ENCODE results near the gene GNLY. TPM values are rescaled to one million over a fixed set of nuclear protein-coding genes. Genes with fewer than 3 reads are reported as not detected.

The GNLY gene
- total and polyA plus RNA-seq, 9 of the 15 experiments (the other 6 are each of a cell fraction or from before 2014, with no cell fraction given), result not detected

DNA sequence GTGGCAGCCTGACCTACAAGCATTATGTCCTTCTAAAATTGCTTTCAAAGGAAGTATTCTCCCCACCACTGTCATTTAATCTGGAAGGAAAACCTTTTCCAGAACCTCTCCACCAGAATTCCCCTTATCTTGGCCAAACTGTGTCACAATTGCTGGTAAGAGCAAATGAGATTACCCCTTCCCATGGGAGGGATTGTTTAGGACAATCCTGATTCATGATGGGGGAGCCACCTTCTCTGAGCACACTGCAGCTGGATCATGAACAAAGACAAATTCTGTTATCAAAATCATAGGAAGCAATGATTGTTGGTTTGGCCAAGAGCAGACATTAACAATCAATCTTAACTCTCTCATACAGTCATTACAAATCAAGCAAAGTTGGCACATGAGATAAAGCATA lies 41.5 kb downstream of the GNLY start (continued):
- TF ChIP-seq, protein P1, sequence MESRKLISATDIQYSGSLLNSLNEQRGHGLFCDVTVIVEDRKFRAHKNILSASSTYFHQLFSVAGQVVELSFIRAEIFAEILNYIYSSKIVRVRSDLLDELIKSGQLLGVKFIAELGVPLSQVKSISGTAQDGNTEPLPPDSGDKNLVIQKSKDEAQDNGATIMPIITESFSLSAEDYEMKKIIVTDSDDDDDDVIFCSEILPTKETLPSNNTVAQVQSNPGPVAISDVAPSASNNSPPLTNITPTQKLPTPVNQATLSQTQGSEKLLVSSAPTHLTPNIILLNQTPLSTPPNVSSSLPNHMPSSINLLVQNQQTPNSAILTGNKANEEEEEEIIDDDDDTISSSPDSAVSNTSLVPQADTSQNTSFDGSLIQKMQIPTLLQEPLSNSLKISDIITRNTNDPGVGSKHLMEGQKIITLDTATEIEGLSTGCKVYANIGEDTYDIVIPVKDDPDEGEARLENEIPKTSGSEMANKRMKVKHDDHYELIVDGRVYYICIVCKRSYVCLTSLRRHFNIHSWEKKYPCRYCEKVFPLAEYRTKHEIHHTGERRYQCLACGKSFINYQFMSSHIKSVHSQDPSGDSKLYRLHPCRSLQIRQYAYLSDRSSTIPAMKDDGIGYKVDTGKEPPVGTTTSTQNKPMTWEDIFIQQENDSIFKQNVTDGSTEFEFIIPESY (CRISPR knock-in tag; IDR thresholded peaks at IDR 0.05), result no peak

DNA sequence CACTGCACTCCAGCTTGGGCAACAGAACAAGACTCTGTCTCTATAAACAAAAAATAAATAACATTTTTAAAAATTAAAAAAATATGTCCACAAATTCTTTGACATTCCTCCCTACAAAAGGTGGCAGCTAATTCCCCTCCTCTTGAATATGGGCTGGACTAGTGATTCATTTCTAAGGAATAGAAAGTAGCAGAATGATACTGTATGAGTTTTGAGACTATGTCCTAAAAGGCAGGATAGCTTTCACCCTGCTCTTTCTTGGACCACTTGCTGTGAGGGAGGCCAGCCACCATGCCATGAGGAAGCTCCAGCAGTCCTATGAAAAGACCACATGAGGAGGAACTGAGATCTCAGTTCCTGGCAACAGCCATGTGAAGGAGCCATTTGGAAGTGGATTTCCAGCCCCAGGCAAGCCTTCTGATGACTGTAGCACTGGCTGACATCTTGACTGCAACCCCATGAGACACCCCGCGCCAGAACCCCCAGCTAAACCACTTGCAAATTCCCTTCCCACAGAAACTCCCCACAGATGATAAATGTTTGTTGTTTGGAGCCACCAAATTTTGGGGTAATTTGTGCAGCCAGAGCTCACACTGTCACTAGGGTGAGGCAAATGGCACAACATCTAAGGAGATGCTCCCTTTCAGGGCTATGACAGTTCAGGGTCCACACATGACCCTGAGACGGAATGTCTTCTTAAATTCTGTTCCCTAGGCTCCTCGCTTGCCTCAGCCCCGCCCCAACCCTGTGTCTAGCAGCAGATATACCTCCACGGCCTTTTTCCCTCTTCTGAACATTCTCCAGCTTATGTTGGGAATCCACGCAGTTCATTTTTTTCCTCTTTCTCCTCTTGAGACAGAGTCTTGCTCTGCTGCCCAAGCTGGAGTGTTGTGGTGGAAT lies 42.5 kb downstream of the GNLY start:
- H3K9ac ChIP-seq (ENCODE audit: insufficient read depth in 1 of 2, low read depth in 2 of 2, low read length in 2 of 2), result no peak overlapping the region
- no peaks in the 10 kb centered on the region for H3K9me3 ChIP-seq (replicated peaks; ENCODE audit: control insufficient read depth, insufficient read depth, low read depth, low read length)
- H3K27ac ChIP-seq (ENCODE audit: extremely low read depth, low read depth, low read length), result no peak overlapping the region
- ATAC-seq (no peak), DNase-seq (ENCODE audit: extremely low read depth in 1 of 4, low spot score in 3 of 4) (no peak), FAIRE-seq (no peak)
- peaks cover 0 to under 1% of the 10 kb centered on the region in 2 experiments; a peak in 2 of 5 replicates for H3K4me1 ChIP-seq (replicated peaks in 1 of 2; ENCODE audit: control insufficient read depth in 2 of 2, insufficient read depth in 2 of 2, low read length in 2 of 2)
- CTCF ChIA-PET (ENCODE audit: low intra/inter-chr PET ratio), result no interaction called here
- H3K4me3 ChIP-seq, result no peak overlapping the region
- in situ Hi-C loops (cut with MboI) (loop anchor here (5.0 kb wide), 1 partner anchor 76 kb away; no protein-coding TSS in a partner anchor), intact Hi-C loops (cut with micrococcal nuclease) (no loop called here)
- H3K9me1 ChIP-seq (ENCODE audit: control insufficient read depth, insufficient read depth, low read length), result no peaks in the 10 kb centered on the region
- H3K79me2 ChIP-seq (ENCODE audit: control insufficient read depth, insufficient read depth, low read length), result no peaks in the 10 kb centered on the region
- no peaks in the 10 kb centered on the region for H4K20me1 ChIP-seq (replicated peaks; ENCODE audit: control insufficient read depth, insufficient read depth, low read length)
- H2AFZ ChIP-seq (ENCODE audit: low read depth, low read length), result no peak overlapping the region
- POLR2A ChIA-PET, result interaction anchor here (0.6 kb wide), 2 partner anchors 15 to 73 kb away, joined by 3 read pairs; no protein-coding TSS in a partner anchor
- H3K36me3 ChIP-seq (ENCODE audit: control insufficient read depth, insufficient read depth, low read length), result no peaks in the 10 kb centered on the region
- H3K4me2 ChIP-seq (ENCODE audit: insufficient read depth, low read length), result no peak overlapping the region
- H3K27me3 ChIP-seq (ENCODE audit: control insufficient read depth in 2 of 2, insufficient read depth in 2 of 2, low read length in 2 of 2), result peaks cover 34 to 69% of the 10 kb centered on the region in 2 experiments
- WGBS (ENCODE audit: insufficient coverage, low coverage, missing lambda C conversion rate), result 0% methylated on average over 7 of the region's 7 CpGs
- no TSS peak for BruUV-seq (replicated peaks)
- no peak for TF ChIP-seq ZKSCAN3 (CRISPR knock-in tag; IDR thresholded peaks at IDR 0.05)
- no peak for TF ChIP-seq ESRRB (CRISPR knock-in tag; IDR thresholded peaks at IDR 0.05; ENCODE audit: borderline replicate concordance)
- TF ChIP-seq, protein P2, sequence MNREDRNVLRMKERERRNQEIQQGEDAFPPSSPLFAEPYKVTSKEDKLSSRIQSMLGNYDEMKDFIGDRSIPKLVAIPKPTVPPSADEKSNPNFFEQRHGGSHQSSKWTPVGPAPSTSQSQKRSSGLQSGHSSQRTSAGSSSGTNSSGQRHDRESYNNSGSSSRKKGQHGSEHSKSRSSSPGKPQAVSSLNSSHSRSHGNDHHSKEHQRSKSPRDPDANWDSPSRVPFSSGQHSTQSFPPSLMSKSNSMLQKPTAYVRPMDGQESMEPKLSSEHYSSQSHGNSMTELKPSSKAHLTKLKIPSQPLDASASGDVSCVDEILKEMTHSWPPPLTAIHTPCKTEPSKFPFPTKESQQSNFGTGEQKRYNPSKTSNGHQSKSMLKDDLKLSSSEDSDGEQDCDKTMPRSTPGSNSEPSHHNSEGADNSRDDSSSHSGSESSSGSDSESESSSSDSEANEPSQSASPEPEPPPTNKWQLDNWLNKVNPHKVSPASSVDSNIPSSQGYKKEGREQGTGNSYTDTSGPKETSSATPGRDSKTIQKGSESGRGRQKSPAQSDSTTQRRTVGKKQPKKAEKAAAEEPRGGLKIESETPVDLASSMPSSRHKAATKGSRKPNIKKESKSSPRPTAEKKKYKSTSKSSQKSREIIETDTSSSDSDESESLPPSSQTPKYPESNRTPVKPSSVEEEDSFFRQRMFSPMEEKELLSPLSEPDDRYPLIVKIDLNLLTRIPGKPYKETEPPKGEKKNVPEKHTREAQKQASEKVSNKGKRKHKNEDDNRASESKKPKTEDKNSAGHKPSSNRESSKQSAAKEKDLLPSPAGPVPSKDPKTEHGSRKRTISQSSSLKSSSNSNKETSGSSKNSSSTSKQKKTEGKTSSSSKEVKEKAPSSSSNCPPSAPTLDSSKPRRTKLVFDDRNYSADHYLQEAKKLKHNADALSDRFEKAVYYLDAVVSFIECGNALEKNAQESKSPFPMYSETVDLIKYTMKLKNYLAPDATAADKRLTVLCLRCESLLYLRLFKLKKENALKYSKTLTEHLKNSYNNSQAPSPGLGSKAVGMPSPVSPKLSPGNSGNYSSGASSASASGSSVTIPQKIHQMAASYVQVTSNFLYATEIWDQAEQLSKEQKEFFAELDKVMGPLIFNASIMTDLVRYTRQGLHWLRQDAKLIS (CRISPR knock-in tag; IDR thresholded peaks at IDR 0.05), result no peak
- no peak for TF ChIP-seq RBM39 (optimal IDR thresholded peaks at IDR 0.05; ENCODE audit: low read depth, low read length)
- TF ChIP-seq, protein P3, sequence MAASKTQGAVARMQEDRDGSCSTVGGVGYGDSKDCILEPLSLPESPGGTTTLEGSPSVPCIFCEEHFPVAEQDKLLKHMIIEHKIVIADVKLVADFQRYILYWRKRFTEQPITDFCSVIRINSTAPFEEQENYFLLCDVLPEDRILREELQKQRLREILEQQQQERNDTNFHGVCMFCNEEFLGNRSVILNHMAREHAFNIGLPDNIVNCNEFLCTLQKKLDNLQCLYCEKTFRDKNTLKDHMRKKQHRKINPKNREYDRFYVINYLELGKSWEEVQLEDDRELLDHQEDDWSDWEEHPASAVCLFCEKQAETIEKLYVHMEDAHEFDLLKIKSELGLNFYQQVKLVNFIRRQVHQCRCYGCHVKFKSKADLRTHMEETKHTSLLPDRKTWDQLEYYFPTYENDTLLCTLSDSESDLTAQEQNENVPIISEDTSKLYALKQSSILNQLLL (CRISPR knock-in tag; IDR thresholded peaks at IDR 0.05; ENCODE audit: borderline replicate concordance), result no peak
- TF ChIP-seq, protein P4, sequence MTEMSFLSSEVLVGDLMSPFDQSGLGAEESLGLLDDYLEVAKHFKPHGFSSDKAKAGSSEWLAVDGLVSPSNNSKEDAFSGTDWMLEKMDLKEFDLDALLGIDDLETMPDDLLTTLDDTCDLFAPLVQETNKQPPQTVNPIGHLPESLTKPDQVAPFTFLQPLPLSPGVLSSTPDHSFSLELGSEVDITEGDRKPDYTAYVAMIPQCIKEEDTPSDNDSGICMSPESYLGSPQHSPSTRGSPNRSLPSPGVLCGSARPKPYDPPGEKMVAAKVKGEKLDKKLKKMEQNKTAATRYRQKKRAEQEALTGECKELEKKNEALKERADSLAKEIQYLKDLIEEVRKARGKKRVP (CRISPR knock-in tag; IDR thresholded peaks at IDR 0.05), result no peak
- no peak for TF ChIP-seq SMARCE1 (IDR thresholded peaks at IDR 0.05)
- no peak for TF ChIP-seq ZNF408 (CRISPR knock-in tag; IDR thresholded peaks at IDR 0.05; ENCODE audit: low read depth)
- no peak for TF ChIP-seq ZKSCAN1 (IDR thresholded peaks at IDR 0.05; ENCODE audit: low read depth, low read length)
- no peak for TF ChIP-seq HDAC2 (IDR thresholded peaks at IDR 0.05)
